Measurements from ENCODE around the gene KIRREL3. TPM values are rescaled to one million over a fixed set of nuclear protein-coding genes. Genes with fewer than 3 reads are reported as not detected.

KIRREL3 gene
- total and polyA plus RNA-seq, 2 of the 4 experiments (the other 2 are of a cell fraction) = 10.9 to 15.9 TPM

- H2BK20ac ChIP-seq (ENCODE audit: low read depth, low read length) = no peak overlapping the region
- H4K91ac ChIP-seq (ENCODE audit: insufficient read depth, low read depth, low read length) = no peak overlapping the region
- no peaks in the 10 kb centered on the region for H3K9me3 ChIP-seq (ENCODE audit: control insufficient read depth, insufficient read depth, low read length)
- H2AFZ ChIP-seq (replicated peaks; ENCODE audit: low read length, poor library complexity) = no peak overlapping the region
- H2AK9ac ChIP-seq (replicated peaks; ENCODE audit: low read depth, low read length, poor library complexity) = no peak overlapping the region
- no peak overlapping the region for H3K18ac ChIP-seq (ENCODE audit: low read depth, low read length)
- dilution Hi-C loops (cut with HindIII; ENCODE audit: low sequenced_read_pairs, unreplicated experiment) = no loop called here
- in situ Hi-C loops (cut with MboI; ENCODE audit: low sequenced_read_pairs) = loop anchor here (5.0 to 25.0 kb wide), 3 partner anchors 549 to 1599 kb away; no protein-coding TSS in a partner anchor
- H4K5ac ChIP-seq (ENCODE audit: low read depth, low read length) = no peak overlapping the region
- no peak overlapping the region for H2BK120ac ChIP-seq (ENCODE audit: low read depth, low read length)
- no TSS peak for BruUV-seq (replicated peaks)
- 33% methylated on average over 2 of the region's 5 CpGs; no CpG with 5 or more reads in 1 of the 2 experiments for WGBS, 2 experiments (ENCODE audit: extremely low coverage in 2 of 2, insufficient read length in 1 of 2)
- no peak overlapping the region for H3K14ac ChIP-seq (replicated peaks; ENCODE audit: low read depth, low read length)
- peaks cover 7% of the 10 kb centered on the region for H3K9me1 ChIP-seq (ENCODE audit: insufficient read depth, low read length)
- peaks cover 4% of the 10 kb centered on the region; the same call in 1 of the 2 replicates for H4K20me1 ChIP-seq (ENCODE audit: insufficient read depth, low read length)
- H3K4me3 ChIP-seq (ENCODE audit: insufficient read depth, low read depth, low read length) = no peak overlapping the region
- H3K4ac ChIP-seq (ENCODE audit: low read depth, low read length) = no peak overlapping the region
- H3K23ac ChIP-seq (ENCODE audit: low read depth, low read length) = no peak overlapping the region
- H3K27me3 ChIP-seq (ENCODE audit: control insufficient read depth, insufficient read depth, low read length) = no peaks in the 10 kb centered on the region; the same call in 1 of the 2 replicates
- ChIA-PET CTCF (interaction anchor here (0.5 kb wide), 1 partner anchor 353 kb away, joined by 3 read pairs; no protein-coding TSS in a partner anchor), POLR2A (ENCODE audit: unreplicated experiment) (no interaction called here)
- no peaks in the 10 kb centered on the region for H3K79me1 ChIP-seq (ENCODE audit: low read depth in 1 of 2, low read length in 2 of 2)
- H4K8ac ChIP-seq (ENCODE audit: low read depth in 2 of 2, low read length in 2 of 2) = no peak overlapping the region
- DNase-seq = no peak
- no peak for ATAC-seq (ENCODE audit: low read depth)
- no peak overlapping the region for H3K56ac ChIP-seq (ENCODE audit: extremely low read depth, insufficient read depth, low read length)
- H2BK15ac ChIP-seq (ENCODE audit: low read depth, low read length) = no peak overlapping the region
- no peaks in the 10 kb centered on the region for H3K4me1 ChIP-seq (ENCODE audit: control insufficient read depth, insufficient read depth, low read length)
- intact Hi-C loops (cut with micrococcal nuclease) = no loop called here
- no peak overlapping the region for H3K4me2 ChIP-seq (ENCODE audit: low read depth, low read length)
- no peak overlapping the region for H2AK5ac ChIP-seq (ENCODE audit: low read depth, low read length)
- no peaks in the 10 kb centered on the region for H3K36me3 ChIP-seq (ENCODE audit: control insufficient read depth, insufficient read depth, low read length)
- no peak overlapping the region for H3K27ac ChIP-seq (ENCODE audit: insufficient read depth, low read length)
- no peak overlapping the region for H2BK5ac ChIP-seq (ENCODE audit: low read depth, low read length, poor library complexity, severe bottlenecking)
- no peak overlapping the region for H3K9ac ChIP-seq (ENCODE audit: low read depth, low read length)
- TF ChIP-seq, protein P1, sequence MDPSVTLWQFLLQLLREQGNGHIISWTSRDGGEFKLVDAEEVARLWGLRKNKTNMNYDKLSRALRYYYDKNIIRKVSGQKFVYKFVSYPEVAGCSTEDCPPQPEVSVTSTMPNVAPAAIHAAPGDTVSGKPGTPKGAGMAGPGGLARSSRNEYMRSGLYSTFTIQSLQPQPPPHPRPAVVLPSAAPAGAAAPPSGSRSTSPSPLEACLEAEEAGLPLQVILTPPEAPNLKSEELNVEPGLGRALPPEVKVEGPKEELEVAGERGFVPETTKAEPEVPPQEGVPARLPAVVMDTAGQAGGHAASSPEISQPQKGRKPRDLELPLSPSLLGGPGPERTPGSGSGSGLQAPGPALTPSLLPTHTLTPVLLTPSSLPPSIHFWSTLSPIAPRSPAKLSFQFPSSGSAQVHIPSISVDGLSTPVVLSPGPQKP (IDR thresholded peaks at IDR 0.05; ENCODE audit: borderline replicate concordance, low read depth, low read length) = no peak
- no peak for TF ChIP-seq MAFK (IDR thresholded peaks at IDR 0.05; ENCODE audit: low read depth, low read length)
- TF ChIP-seq FOS (IDR thresholded peaks at IDR 0.05; ENCODE audit: low read depth, low read length) = no peak
- no peak for TF ChIP-seq SMC3 (IDR thresholded peaks at IDR 0.05; ENCODE audit: low read depth, low read length)
- TF ChIP-seq MAZ (IDR thresholded peaks at IDR 0.05; ENCODE audit: borderline replicate concordance, low read depth, low read length) = no peak
- no peak for TF ChIP-seq RCOR1 (IDR thresholded peaks at IDR 0.05; ENCODE audit: insufficient replicate concordance, low read length)
- TF ChIP-seq MXI1 (IDR thresholded peaks at IDR 0.05; ENCODE audit: borderline replicate concordance, low read depth, low read length) = no peak
- TF ChIP-seq, protein P2, sequence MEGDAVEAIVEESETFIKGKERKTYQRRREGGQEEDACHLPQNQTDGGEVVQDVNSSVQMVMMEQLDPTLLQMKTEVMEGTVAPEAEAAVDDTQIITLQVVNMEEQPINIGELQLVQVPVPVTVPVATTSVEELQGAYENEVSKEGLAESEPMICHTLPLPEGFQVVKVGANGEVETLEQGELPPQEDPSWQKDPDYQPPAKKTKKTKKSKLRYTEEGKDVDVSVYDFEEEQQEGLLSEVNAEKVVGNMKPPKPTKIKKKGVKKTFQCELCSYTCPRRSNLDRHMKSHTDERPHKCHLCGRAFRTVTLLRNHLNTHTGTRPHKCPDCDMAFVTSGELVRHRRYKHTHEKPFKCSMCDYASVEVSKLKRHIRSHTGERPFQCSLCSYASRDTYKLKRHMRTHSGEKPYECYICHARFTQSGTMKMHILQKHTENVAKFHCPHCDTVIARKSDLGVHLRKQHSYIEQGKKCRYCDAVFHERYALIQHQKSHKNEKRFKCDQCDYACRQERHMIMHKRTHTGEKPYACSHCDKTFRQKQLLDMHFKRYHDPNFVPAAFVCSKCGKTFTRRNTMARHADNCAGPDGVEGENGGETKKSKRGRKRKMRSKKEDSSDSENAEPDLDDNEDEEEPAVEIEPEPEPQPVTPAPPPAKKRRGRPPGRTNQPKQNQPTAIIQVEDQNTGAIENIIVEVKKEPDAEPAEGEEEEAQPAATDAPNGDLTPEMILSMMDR (conservative IDR thresholded peaks at IDR 0.05; ENCODE audit: low read depth, low read length) = no peak
- no peak for TF ChIP-seq CHD1 (IDR thresholded peaks at IDR 0.05; ENCODE audit: low read depth, low read length)
Measured at GRCh38 chr11:126438691-126439090, 561.9 kb downstream of the KIRREL3 start.

Measured in IMR-90 (cell line).